GM18519 (cell line): ENCODE measurements around the gene PBLD.
"Not testable (repeated sequence)": the region's sequence is repeated elsewhere in the genome, so short reads cannot be mapped to it uniquely, and the experiment has no call there.

ENCODE experiments used
- ATAC-seq: cut with Tn5 transposase; IDR thresholded peaks from one replicate; pipeline ENCODE4 v1.9.1; 2021; ENCODE audit warnings: mild to moderate bottlenecking, moderate library complexity; ENCODE audit not compliant: unreplicated experiment, low FRiP score

Gene PBLD

DNA sequence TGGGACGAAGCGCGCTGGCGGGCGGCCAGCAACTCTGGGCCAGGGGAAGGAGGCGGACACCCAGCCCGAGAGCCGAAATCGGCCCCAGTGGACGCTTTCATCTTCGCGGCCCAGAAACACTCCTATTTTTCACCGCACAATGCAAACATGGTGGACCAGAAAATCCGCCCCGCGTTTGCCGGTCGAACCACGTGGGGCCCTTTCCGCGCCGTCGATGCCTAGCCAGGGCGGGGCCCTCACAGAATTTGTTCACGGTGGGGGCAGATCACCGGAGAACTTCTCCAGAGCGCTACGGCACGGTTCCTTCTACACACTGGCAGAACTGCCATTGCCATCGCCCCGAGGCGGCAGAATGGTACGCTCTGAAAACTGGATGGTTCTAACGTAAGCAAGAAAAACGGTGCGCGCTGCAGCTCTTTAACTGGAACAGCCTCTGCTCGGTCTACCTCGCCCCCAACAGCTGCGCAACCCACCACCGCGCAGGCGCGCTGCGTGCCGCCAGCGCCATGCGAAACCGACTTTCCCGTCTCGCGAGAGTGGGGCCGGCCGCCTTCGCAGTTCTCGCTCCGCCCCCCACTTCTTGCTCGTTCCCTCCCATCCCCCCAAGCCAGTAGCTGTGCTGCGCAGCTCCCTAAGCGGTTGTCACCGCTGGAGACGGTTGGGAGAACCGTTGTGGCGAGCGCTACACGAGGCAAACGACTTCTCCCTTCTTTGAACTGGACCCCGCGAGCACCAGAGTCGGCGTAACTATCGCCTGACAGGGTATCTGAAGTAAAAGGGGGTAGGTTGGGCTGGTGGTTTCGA is 1.1 kb downstream of the PBLD start, which contains the start of gene HNRNPH3:
Gene HNRNPH3 (plus strand): TSS at position 610 of the 804 bp plus-strand sequence. CDS start 5,158 bp downstream, outside the sequence.
- peak; percentile 78 for ATAC-seq

DNA sequence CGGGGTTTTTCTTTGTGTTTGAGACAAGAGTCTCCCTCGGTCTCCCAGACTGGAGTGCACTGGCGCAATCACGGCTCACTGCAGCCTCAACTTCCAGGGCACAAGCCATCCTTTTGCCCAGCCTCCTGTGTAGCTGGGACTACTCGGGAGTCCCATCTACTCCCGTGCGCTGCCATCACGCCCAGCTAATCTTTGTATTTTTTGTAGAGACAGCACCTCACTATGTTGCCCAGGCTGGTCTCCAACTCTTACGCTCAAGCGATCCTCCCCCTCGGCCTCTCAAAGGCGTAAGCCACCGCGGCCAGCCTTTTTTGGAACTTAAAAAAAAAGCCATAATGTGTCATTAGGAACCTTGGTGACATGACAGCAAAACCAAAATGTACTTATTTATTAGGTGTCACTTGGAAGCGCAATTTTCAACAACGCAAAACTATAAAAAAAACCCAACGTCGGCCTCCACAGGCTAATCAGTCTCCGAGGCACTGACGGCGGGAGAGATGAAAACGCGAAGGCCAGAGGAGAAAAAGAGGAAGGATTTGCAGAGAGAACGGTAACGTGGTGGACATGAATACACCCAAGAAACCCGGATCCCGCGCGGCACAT is 1.8 kb downstream of the PBLD start:
- ATAC-seq, result no peak

DNA sequence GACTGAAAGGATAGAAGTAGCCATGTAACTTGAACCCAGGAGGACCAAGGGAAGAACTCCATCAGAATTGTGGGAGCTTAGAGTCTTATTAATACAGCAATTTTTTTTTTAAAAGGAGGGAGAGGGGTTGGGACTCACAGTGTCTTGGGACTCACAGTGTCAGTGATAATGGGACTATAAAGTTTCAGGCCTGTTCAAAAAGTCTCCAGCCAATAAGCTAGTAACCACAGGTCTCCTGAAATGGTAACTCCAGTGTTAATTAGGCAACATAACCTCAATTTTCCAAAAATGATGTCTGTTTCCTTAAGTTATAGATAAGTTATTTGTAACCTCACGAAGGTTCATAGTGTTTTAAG is 3.2 kb downstream of the PBLD start:
- ATAC-seq, result no peak

DNA sequence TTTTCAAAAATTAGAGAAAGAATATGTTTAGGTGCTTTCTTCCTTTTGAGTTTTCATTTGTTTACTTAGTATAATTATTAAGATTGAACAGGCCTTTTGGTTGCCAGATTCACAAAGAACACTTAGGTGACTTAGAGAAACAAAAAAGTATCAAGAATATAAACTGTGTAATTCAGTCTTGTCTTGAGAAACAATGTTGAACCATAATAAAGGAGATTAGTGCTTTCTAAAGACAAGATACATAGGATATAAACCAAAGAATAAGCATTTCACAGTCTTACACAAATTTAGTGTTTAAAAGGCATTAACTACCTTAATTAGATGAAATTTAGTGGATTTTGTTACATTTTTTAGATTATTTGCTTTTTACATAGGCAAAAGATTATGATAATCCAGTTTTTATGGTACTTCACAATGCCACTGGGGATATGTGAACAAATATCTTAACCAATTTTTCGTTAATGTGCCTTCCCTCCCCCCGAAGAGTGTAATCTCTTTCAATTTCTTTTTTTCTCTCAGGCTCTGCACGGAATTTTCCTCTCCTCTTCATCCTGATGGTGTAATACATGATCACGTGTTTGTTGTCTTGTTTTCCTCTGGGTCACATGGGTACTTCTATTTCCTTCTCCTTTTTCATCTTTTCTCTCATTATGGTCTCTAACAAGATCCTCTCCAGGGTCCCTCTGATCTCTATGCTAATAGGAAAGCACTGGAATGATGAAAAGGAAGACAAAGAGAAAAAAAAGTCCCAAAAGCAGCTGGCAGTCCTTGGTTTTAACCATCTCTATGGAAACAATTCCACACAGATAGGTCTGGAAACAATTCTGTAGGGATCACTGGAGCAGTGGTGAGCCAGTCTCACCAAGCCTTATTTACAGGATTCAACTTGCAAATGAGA is 4.6 kb downstream of the PBLD start:
- ATAC-seq, result no peak

DNA sequence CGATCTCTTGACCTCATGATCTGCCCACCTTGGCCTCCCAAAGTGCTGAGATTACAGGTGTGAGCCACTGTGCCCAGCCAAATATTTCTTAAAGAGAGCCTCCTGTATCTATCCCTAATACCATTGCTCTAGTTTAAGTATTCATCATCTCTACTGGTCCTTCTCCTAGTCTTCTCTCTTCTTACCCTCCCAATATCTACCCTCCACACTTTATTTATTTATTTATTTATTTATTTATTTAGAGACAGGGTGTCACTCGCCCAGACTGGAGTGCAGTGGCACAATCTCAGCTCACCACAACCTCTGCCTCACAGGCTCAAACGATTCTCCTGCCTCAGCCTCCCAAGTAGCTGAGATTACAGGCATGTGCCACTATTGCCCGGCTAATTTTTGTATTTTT is 8.3 kb downstream of the PBLD start:
- ATAC-seq, result not testable (repeated sequence)

DNA sequence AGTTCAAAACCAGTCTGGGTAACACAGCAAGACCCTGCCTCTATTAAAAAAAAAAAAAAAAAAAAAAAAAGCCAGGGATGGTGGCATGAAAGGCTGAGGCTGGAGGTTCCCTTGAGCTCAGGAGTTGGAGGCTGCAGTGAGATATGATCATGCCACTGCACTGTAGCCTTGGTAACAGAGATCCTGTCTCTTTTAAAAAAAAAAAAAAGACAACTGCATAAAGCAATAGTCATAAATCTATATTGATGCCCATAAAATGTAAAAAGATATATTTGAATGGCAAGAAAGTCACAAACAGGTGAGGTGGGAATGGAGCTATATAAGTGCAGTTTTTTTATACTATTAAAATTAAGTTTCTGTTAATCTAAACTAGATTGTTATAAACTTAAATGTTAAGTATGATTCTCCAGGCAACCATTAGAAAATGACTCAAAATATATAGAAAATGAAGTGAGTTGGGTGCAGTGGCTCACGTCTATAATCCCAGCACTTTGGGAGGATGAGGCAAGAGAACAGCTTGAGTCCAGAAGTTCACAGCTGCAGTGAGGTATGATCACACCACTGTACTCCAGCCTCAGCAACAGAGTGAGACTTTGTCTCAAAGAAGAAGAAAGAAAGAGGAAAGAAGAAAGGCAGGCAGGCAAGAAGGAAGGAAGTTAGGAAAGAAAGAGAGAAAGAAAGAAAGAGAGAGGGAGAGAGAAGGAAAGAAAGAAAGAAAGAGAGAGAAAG is 14.2 kb downstream of the PBLD start:
- no peak for ATAC-seq

DNA sequence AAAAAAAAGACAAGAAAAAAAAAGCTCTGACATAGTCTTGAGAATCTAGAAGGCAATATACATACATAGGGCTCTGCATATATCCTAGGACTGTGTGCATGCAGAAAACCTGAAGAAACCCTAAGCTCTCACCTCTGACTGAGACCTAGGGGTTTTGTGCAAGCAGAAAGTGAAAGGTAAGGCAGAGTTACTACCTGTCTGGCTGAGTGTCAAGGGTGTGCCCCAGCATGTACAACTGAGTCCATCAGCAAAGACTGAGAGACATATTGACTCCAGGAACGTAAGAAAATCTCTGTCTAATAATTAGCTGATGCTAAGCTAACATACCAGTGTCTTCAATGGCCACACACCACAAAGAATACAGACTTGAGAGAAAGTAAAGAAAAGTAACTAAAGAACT is 17.1 kb downstream of the PBLD start:
- ATAC-seq, result no peak

DNA sequence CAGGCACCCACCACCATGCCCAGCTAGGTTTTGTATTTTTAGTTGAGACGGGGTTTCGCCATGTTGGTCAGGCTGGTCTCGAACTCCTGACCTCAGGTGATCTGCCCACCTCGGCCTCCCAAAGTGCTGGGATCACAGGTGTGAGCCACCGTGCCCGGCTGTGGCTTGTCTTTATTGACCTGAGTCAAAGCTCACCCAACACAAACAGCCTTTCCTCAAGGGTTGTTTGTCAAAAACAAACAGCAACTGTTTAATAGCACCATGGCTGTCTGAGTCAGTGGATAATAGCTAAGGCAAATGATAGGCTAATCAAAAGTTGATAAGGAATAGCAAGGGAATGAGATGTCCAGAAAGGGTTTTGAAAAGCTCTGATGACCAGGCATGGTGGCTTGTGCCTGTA is 17.8 kb downstream of the PBLD start:
- ATAC-seq, result not testable (repeated sequence)

DNA sequence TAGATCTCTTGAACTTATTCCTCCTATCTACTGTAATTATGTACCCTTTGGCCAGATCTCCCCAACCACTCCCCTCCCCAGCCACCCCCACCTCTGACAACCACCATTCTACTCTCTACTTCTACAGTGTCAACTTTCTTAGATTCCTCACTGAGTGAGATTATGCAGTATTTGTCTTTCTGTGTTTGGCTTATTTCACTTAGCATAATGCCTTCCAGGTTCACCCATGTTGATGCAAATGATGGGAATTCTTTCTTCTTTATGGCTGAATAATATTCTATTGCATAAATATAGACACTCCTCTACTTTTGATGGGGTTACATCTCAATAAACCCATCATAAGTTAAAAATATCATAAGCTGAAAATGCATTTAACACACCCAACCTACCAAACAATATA is 22.2 kb downstream of the PBLD start:
- ATAC-seq, result no peak

DNA sequence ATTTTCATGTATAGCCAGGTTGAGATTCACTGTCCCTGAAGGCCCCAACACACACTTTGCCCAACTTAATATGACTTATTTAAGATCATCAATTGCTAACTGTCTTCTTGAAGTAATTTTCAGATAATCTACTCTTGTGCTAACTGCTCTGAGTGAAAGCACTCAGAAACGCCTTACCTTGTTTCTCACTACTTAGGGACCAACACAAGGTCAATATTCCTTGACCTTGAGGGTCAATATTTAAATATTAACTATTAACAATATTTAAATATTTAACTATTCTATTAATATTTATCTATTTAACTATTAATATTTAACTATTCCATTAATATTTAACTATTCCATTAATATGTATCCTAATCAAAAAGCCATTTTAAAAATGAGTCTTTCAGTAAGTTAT is 26.9 kb downstream of the PBLD start:
- no peak for ATAC-seq

DNA sequence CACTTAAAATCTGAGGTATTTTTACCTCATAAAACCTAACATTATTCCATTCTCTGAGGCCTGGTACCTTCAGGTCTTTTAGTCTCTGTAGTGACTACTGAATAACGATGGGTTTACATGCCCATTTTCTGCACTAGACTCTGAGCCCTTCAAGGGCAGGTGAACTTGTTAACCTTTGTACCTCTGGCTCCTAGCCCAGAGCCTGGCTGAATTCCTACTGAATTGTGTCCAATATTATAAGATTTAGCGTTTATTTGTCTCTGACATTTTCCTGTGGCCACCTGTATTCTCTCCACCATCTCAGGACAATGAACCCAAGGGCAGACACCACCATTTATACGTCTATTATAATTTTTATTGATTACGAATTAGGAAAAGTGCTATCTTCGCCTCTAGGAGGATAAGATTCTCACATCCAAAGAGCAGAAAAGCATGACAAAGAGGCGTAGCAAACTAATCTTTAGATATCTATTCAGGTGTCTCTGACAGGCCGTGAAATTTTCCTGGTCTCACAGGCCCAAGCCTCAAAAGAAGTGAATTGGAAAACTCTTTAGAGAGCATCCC is 28.8 kb downstream of the PBLD start:
- no peak for ATAC-seq

DNA sequence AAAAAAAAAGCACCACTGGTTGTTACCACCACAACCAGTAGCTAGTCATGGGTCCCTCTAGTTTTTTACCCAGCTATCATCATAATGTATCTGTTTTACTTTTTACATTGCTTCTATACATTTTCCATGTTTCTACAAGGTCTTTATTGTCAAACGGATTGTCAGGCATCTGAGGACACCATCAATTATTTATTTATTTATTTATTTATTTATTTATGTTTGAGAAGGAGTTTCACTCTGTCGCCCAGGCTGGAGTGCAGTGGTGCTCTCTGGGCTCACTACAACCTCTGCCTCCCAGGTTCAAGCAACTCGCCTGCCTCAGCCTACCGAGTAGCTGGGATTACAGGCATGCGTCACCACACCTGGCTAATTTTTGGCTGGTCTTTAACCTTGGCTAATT is 29.9 kb downstream of the PBLD start:
- ATAC-seq, result no peak

DNA sequence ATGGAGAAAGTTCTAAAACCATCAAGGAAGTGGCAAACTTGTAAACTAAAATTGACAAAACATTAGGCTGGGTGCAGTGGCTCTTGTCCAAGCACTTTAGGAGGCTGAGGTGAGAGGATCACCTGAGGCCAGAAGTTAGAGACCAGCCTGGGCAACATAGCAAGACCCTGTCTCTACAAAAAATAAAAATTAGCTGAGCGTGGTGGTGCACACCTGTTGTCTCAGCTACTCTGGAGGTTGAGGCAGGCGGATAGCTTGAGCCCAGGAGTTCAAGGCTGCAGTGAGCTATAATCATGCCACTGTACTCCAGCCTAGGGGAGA is 30.3 kb downstream of the PBLD start:
- ATAC-seq, result no peak

DNA sequence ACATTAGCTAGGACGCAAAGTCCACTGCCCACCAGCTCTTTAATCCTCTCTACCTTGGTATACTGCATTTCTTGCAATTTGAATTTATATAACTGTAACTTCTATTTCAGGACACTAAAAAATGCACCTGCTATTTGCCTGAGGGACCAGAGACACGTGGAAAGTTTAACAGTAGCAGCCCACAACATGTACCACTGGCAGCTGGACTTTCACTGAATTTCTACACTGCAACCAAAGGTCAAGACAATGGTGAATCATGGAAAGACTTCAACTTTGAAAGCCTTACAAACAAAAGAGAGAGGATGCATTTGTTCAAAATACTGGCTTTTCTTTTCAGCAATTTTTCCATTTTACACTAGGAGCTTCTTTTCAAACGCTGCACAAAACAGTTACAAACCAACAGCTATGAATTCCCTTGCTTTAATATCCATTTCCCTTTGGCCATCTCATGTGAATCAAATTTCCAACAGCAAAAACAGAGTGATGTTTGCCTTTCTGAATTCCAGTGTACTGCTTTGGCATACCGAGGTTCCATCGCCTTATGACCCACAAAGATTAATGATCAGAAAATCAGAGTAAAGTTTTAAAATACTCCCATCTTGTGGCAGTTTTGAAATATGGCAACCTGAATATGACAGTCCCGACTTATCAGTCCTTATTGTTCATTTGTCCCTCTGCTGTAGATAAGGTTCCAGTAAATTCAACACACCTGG is 30.8 kb downstream of the PBLD start:
- no peak for ATAC-seq

DNA sequence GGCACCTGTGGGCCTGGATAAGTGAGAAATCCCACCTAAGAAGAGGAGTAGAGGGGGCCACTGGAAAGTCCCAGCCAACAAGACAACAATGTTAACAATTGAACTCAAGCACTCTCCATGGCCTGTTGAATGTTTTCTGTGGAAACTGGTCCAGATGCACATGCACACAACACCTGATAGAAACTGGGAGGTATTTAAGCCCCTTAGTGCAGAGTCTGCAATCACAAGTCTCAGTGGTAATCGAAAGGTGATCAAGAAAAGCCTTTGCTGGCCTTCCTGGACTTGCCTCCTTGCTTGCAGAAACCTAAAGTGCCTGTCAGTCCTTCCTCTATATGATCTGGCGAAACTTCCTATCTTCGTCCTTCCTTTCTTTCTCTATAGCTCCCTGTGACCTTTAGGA is 31.4 kb downstream of the PBLD start:
- ATAC-seq, result no peak

DNA sequence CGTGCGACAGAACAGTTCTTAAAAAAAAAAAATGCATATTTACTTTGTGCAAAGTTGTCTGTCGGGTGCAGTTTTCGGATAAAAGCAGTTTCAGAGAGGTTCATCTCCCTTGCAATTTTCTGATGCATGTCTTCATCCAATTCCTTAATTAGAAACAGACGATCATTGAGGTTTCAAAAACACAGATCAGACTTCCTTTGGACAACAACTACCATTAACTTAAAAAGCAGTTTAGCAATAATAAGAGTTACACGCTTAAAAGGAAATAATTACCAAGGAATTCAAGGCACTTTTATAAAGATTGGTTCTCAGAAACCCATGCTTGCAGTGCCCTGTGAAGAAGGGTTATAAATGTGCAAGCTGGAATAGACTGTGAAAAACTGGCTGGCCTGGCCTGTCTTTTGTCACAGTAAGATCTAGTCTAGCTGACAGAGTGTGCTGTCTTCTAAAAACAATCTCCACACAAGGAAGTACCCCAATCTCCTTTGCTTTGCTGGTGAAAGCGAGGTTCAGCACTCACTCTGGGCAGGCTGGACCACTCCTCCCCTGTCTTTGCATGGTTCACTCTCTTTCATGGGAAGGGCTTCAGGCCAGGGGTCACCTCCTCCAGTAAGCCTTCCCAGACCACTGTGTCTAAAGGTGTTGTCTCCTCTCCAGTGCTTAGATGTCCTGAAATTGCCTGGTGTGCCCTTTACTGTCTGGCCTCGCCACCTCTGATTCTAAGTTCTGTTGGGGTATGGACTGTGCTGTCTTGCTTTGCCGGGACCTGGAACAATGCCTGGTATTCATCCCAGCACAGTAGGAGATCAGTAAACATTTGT is 35.7 kb downstream of the PBLD start:
- no peak for ATAC-seq

DNA sequence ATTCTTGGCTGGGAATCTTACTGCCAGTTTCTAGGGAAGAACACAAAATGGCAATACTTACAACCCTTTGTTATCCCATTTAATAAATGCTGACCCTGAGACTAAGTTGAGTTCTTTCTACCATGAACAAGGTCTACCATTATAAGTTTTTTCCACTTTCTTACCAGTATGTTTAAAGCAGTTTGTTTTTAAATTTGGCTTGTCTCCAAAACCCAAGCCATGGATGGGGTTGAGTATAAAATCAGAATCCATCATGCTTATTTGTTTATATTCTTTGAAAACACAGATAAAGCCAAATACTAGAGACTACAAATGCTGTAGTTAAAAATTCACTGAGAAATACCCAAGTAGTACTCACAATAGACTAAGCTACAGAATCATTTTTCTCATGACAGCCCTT is 42.0 kb downstream of the PBLD start:
- no peak for ATAC-seq

DNA sequence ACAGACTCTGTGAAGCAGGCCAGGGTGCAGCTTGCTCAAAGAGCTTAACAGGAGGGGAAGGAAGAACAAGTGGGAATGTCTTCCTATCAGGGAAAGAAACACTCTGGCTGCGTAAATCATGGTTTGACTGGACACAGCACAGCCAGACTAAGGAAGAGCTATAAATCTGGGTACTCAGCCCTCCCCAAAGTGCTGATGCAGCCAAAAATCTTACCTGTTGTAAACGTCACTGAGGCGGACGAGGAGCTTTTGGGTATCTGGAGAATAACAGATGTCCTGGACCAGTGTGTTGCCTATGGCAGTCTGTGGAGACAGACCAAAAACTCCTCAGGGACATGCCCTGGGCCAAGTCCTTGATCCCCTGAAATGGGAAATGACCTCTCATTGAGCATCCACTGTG is 44.0 kb downstream of the PBLD start:
- no peak for ATAC-seq
